Peyer's patch (tissue), 4 donors: ENCODE data around the gene KIFC1.

Source experiments
- POLR2A ChIP-seq, 2 donors: fragments of 450-650 bp; IDR thresholded peaks; one replicate each; pipeline ENCODE4 v1.5.1; 2017; ENCODE audit warnings: antibody characterized with exemption in 2 of 2, mild to moderate bottlenecking in 2 of 2, moderate library complexity in 2 of 2
- TF ChIP-seq, protein P1 (sequence below), 6 experiments: fragments of 450-650 bp in 4 of 6; fragments of 200-600 bp in 2 of 6; sonication (generic) in 1 of 6; IDR thresholded peaks; one replicate each; pipeline ENCODE4 v1.5.1; 2017 to 2019; ENCODE audit warnings: antibody characterized with exemption in 6 of 6, mild to moderate bottlenecking in 3 of 6, moderate library complexity in 1 of 6

- TF ChIP-seq, protein P1, sequence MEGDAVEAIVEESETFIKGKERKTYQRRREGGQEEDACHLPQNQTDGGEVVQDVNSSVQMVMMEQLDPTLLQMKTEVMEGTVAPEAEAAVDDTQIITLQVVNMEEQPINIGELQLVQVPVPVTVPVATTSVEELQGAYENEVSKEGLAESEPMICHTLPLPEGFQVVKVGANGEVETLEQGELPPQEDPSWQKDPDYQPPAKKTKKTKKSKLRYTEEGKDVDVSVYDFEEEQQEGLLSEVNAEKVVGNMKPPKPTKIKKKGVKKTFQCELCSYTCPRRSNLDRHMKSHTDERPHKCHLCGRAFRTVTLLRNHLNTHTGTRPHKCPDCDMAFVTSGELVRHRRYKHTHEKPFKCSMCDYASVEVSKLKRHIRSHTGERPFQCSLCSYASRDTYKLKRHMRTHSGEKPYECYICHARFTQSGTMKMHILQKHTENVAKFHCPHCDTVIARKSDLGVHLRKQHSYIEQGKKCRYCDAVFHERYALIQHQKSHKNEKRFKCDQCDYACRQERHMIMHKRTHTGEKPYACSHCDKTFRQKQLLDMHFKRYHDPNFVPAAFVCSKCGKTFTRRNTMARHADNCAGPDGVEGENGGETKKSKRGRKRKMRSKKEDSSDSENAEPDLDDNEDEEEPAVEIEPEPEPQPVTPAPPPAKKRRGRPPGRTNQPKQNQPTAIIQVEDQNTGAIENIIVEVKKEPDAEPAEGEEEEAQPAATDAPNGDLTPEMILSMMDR (IDR thresholded peaks at IDR 0.05) = no peak
- no peak for TF ChIP-seq POLR2A (IDR thresholded peaks at IDR 0.05)
These were observed 60.9 kb downstream of the KIFC1 start for GRCh38 chr6:33452496-33452895.
